ENCODE results near the gene CHCHD6. TPM values are rescaled to one million over a fixed set of nuclear protein-coding genes. Genes with fewer than 3 reads are reported as not detected.

The CHCHD6 gene
- total and polyA plus RNA-seq, 12 donors = 10.6 to 22.5 (median 17.6) TPM

GRCh38 chr3:126666658-126667528 is 37.1 kb upstream of the CHCHD6 start:
- TF ChIP-seq POLR2A (IDR thresholded peaks at IDR 0.05) (no peak), CTCF (IDR thresholded peaks at IDR 0.05) (no peak)
- Histone ChIP-seq H3K4me1 (replicated peaks in 1 of 2) (no peaks in the 10 kb centered on the region), H3K4me3 (no peak overlapping the region), H3K27me3 (peaks cover 9% of the 10 kb centered on the region), H3K9me3 (replicated peaks in 1 of 3) (no peaks in the 10 kb centered on the region), H3K27ac (no peak overlapping the region), H3K36me3 (replicated peaks in 1 of 2) (no peaks in the 10 kb centered on the region)
- DNase-seq = no peak
- intact Hi-C loops (cut with DNase I) = no loop called here
- WGBS, 4 donors = 88 to 91% (median 89%) methylated on average over 11 to 15 of the region's 15 CpGs

DNA sequence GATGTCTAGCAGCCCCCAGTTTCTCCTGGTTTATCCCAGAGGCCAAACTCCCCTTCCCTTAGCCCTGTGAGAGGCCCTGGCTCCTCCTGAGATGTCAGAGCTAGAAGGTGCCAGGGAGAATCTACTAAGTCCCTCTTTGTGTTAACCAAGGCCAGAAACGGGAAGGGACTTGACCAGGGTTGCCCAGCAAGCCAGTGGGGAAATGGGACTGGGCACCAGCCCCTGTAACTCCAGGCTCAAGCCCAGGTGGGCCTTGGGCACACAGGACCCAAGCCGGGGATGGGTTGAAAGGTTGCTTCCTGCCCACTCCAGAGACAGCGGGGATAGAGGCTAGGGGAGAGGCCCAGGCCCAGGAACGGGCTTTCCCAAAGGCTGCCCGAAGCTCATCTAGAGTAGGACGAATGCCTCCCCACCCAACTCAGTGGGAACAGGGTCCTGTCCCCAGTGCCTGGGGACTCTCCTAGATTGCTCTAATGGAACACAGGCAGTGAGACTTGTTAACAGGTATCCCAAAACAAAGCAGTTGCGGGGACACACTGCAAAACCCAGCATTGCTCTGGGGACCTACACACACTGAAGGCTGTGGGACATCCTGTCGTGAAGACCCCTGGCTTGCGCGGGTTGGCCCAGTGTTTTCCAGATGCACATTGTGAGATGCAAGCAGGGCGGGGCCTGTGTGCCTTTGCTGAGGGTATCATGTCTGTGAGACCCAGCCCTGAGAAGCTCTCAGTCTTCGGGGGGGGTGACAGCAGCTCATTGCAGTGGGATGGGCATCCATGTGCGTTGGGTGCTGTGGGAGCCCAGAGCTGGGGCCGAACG is 36.2 kb upstream of the CHCHD6 start:
- WGBS, 4 donors = 89 to 97% (median 93%) methylated on average over 10 to 15 of the region's 15 CpGs
- TF ChIP-seq POLR2A (IDR thresholded peaks at IDR 0.05) (no peak), CTCF (IDR thresholded peaks at IDR 0.05) (no peak)
- intact Hi-C loops (cut with DNase I) = no loop called here
- Histone ChIP-seq H3K4me1 (replicated peaks in 1 of 2) (no peaks in the 10 kb centered on the region), H3K27me3 (no peaks in the 10 kb centered on the region), H3K36me3 (replicated peaks in 1 of 2) (no peaks in the 10 kb centered on the region), H3K9me3 (replicated peaks in 1 of 3) (no peaks in the 10 kb centered on the region), H3K27ac (no peak overlapping the region), H3K4me3 (no peak overlapping the region)
- DNase-seq = peak in 1 of 7 donors; percentile 41

- TF ChIP-seq CTCF (IDR thresholded peaks at IDR 0.05) = no peak
- no peak for TF ChIP-seq POLR2A (IDR thresholded peaks at IDR 0.05)
- 69 to 92% (median 92%) methylated on average over 4 to 13 of the region's 13 CpGs for WGBS, 4 donors
- H3K9me3 ChIP-seq (replicated peaks in 1 of 3) = no peaks in the 10 kb centered on the region
- peak in 1 of 7 donors; percentile 37 for DNase-seq
- H3K27me3 ChIP-seq = no peaks in the 10 kb centered on the region
- no peaks in the 10 kb centered on the region for H3K4me1 ChIP-seq (replicated peaks in 1 of 2)
- no peak overlapping the region for H3K4me3 ChIP-seq
- H3K27ac ChIP-seq = no peak overlapping the region
- intact Hi-C loops (cut with DNase I) = no loop called here
- no peaks in the 10 kb centered on the region for H3K36me3 ChIP-seq (replicated peaks in 1 of 2)
Observed at GRCh38 chr3:126668450-126669401, 35.3 kb upstream of the CHCHD6 start.

All from adrenal gland (tissue), 12 donors.